SK-N-SH (cell line): ENCODE data around the gene VSIG10. TPM values are rescaled to one million over a fixed set of nuclear protein-coding genes. Genes with fewer than 3 reads are reported as not detected.

Source experiments
- CTCF ChIA-PET: fragments of 300-600, 350-600 bp; formaldehyde crosslinking; extraction: SDS; loops from one replicate; lab custom pipeline; 2021; lab: Yijun Ruan, JAX
- POLR2A ChIA-PET: fragments of 350-600 bp; sonication (Branson Sonifier 250); formaldehyde crosslinking; extraction: SDS; loops from one replicate; lab custom pipeline; 2020; ENCODE audit warnings: antibody characterized with exemption, inconsistent platforms; lab: Yijun Ruan, JAX
- DNase-seq: peaks from one replicate; pipeline ENCODE4 v3.0.0; 2012
- H2AFZ ChIP-seq: fragments of 200-600 bp; sonication (generic); 2 replicates; pipeline ENCODE4 v1.8.1; 2016; ENCODE audit warnings: antibody characterized with exemption, mild to moderate bottlenecking, low read depth
- H3F3A ChIP-seq: fragments of 200-600 bp; sonication (generic); replicated peaks from 2 replicates; pipeline ENCODE3; 2016; ENCODE audit warnings: antibody characterized with exemption, mild to moderate bottlenecking; ENCODE audit not compliant: insufficient read depth
- H3K27ac ChIP-seq, 2 experiments: fragments of 200-500 bp in 1 of 2; fragments of 200-600 bp in 1 of 2; sonication (Bioruptor generic) in 1 of 2; sonication (generic), shearing (Covaris generic) in 1 of 2; 2 replicates each; pipeline versions ENCODE4 v1.5.1 to v1.6.1; 2014 to 2016; ENCODE audit warnings: low read depth in 2 of 2, inconsistent platforms in 1 of 2, low read length in 1 of 2, mild to moderate bottlenecking in 1 of 2, mixed read lengths in 1 of 2
- H3K27me3 ChIP-seq: fragments of 200-600 bp; sonication (generic), shearing (Covaris generic); 2 replicates; pipeline ENCODE4 v1.6.1; 2016; ENCODE audit warnings: mixed run types; ENCODE audit not compliant: insufficient read depth
- H3K36me3 ChIP-seq, 2 experiments: fragments of 200-500 bp in 1 of 2; fragments of 200-600 bp in 1 of 2; sonication (Bioruptor generic) in 1 of 2; sonication (generic) in 1 of 2; replicated peaks in 1 of 2; 2 replicates each; pipeline versions ENCODE3 to v1.5.1; 2014 to 2016; ENCODE audit warnings: low read length in 1 of 2, mild to moderate bottlenecking in 1 of 2; ENCODE audit not compliant: insufficient read depth in 2 of 2, control insufficient read depth in 1 of 2
- H3K4me1 ChIP-seq, 2 experiments: fragments of 200-500 bp in 1 of 2; fragments of 200-600 bp in 1 of 2; sonication (Bioruptor generic) in 1 of 2; sonication (generic), shearing (Covaris generic) in 1 of 2; 2 replicates each; pipeline versions ENCODE4 v1.5.1 to v1.6.1; 2014 to 2016; ENCODE audit warnings: low read depth in 1 of 2, low read length in 1 of 2, mixed run types in 1 of 2; ENCODE audit not compliant: insufficient read depth in 2 of 2, control insufficient read depth in 1 of 2
- H3K4me2 ChIP-seq: fragments of 200-600 bp; sonication (generic), shearing (Covaris generic); 2 replicates; pipeline ENCODE4 v1.6.1; 2017; ENCODE audit warnings: mixed run types
- H3K4me3 ChIP-seq, 2 experiments: fragments of 200-500 bp in 1 of 2; fragments of 200-600 bp in 1 of 2; sonication (Bioruptor generic) in 1 of 2; sonication (generic), shearing (Covaris generic) in 1 of 2; 2 replicates each; pipeline versions ENCODE4 v1.5.1 to v1.8.1; 2014 to 2016; ENCODE audit warnings: low read depth in 2 of 2, inconsistent platforms in 1 of 2, low read length in 1 of 2, mild to moderate bottlenecking in 1 of 2, mixed read lengths in 1 of 2, moderate library complexity in 1 of 2
- H3K79me2 ChIP-seq: fragments of 200-600 bp; sonication (generic); 2 replicates; pipeline ENCODE4 v1.8.1; 2017; ENCODE audit warnings: mild to moderate bottlenecking; ENCODE audit not compliant: insufficient read depth
- H3K9ac ChIP-seq: fragments of 200-600 bp; sonication (generic); 2 replicates; pipeline ENCODE4 v1.6.1; 2017; ENCODE audit warnings: mixed run types
- H3K9me2 ChIP-seq: fragments of 200-600 bp; sonication (generic); 2 replicates; pipeline ENCODE4 v1.6.1; 2017; ENCODE audit warnings: mixed run types
- H3K9me3 ChIP-seq: fragments of 200-600 bp; sonication (generic); 2 replicates; pipeline ENCODE4 v1.6.1; 2017; ENCODE audit warnings: mixed run types, mild to moderate bottlenecking, moderate library complexity
- H4K20me1 ChIP-seq: fragments of 200-600 bp; sonication (generic); 2 replicates; pipeline ENCODE4 v1.6.1; 2017; ENCODE audit warnings: mild to moderate bottlenecking, mixed run types; ENCODE audit not compliant: insufficient read depth
- EP300 ChIP-seq, 2 experiments: IDR thresholded peaks; 2 replicates each; pipeline versions ENCODE4 v1.4.0 to v1.6.1; 2012; ENCODE audit warnings: borderline replicate concordance in 1 of 2, low read depth in 1 of 2, low read length in 1 of 2
- GATA2 ChIP-seq: sonication (generic); formaldehyde crosslinking; IDR thresholded peaks from 2 replicates; pipeline ENCODE4 v1.5.0; 2020; ENCODE audit warnings: mild to moderate bottlenecking, missing genetic modification reagents
- MXI1 ChIP-seq: IDR thresholded peaks from 2 replicates; pipeline ENCODE4 v1.6.1; 2012; ENCODE audit warnings: mild to moderate bottlenecking, low read depth, low read length, improper control_type of control experiment
- RAD21 ChIP-seq: IDR thresholded peaks from 2 replicates; pipeline ENCODE4 v1.6.1; 2012; ENCODE audit warnings: mild to moderate bottlenecking, low read length
- RCOR1 ChIP-seq: fragments of 150-350 bp; IDR thresholded peaks from 2 replicates; pipeline ENCODE4 v1.6.1; 2017; ENCODE audit warnings: antibody characterized with exemption, low read length
- RFX5 ChIP-seq: IDR thresholded peaks from 2 replicates; pipeline ENCODE4 v1.6.1; 2012; ENCODE audit warnings: mild to moderate bottlenecking, improper control_type of control experiment, low read length
- SIN3A ChIP-seq: IDR thresholded peaks from 2 replicates; pipeline ENCODE4 v1.6.1; 2012; ENCODE audit warnings: low read depth, mild to moderate bottlenecking, low read length, moderate library complexity, borderline replicate concordance
- TCF12 ChIP-seq: IDR thresholded peaks from 2 replicates; pipeline ENCODE4 v1.4.0; 2012
- YY1 ChIP-seq: IDR thresholded peaks from 2 replicates; pipeline ENCODE4 v1.4.0; 2012; ENCODE audit warnings: low read depth, mild to moderate bottlenecking
- WGBS: methylation state at CpG from one replicate; pipeline ENCODE4 v1.1.6; 2017; ENCODE audit warnings: low lambda C conversion rate; 5-methylcytosine and 5-hydroxymethylcytosine counted together
- polyA plus RNA-seq, 3 experiments: library from polyadenylated mRNA; depleted of rRNA; stranded (reverse); fragments of >200 nt; gene quantifications; 2 replicates each; pipeline ENCODE4 v1.2.3, GENCODE V29; 2012
- TF ChIP-seq, protein P1 (sequence below): fragments of 150-350 bp; IDR thresholded peaks from 2 replicates; pipeline ENCODE4 v1.6.1; 2016; ENCODE audit warnings: mild to moderate bottlenecking, low read depth, low read length
- TF ChIP-seq, protein P2 (sequence below): IDR thresholded peaks from 2 replicates; pipeline ENCODE4 v1.4.0; 2012; ENCODE audit warnings: low read depth, borderline replicate concordance
- TF ChIP-seq, protein P3 (sequence below): fragments of 200-600 bp; sonication (generic); IDR thresholded peaks from 2 replicates; pipeline ENCODE4 v1.6.1; 2017; ENCODE audit warnings: antibody characterized with exemption, mild to moderate bottlenecking, moderate library complexity
- TF ChIP-seq, protein P4 (sequence below): IDR thresholded peaks from 2 replicates; pipeline ENCODE4 v1.6.1; 2012; ENCODE audit warnings: mild to moderate bottlenecking, low read depth, low read length, moderate library complexity

The VSIG10 gene
- polyA plus RNA-seq, 1 of the 3 experiments (the other 2 are of a cell fraction): 12.5 TPM

DNA sequence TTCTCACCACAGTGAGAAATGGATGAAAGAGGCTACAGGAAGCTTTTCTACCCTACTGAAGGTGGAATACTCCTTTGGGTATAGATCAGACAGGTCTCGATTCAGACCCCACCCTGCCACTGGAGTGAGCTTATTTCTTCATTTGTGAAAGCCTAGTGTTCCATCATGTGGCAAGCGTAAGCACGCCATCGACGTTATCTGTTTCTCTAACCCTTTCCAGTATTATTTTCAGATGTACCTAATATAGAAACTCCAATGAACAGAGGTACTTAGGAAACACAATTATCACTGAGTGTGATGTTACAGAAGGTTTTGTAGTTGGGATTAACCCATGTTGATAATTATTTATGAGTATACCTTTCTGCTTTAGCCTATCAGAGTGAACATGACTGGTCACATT lies 44.5 kb upstream of the VSIG10 start:
- Histone ChIP-seq H3K27me3 (no peaks in the 10 kb centered on the region), H3K9me2 (no peaks in the 10 kb centered on the region)
- WGBS: 96% methylated on average over 5 of the region's 5 CpGs
- TF ChIP-seq, protein P1, sequence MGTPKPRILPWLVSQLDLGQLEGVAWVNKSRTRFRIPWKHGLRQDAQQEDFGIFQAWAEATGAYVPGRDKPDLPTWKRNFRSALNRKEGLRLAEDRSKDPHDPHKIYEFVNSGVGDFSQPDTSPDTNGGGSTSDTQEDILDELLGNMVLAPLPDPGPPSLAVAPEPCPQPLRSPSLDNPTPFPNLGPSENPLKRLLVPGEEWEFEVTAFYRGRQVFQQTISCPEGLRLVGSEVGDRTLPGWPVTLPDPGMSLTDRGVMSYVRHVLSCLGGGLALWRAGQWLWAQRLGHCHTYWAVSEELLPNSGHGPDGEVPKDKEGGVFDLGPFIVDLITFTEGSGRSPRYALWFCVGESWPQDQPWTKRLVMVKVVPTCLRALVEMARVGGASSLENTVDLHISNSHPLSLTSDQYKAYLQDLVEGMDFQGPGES: no peak
- TF ChIP-seq RFX5 (no peak), EP300 (IDR thresholded peaks at IDR 0.05; ENCODE audit: borderline replicate concordance in 1 of 2, low read depth in 1 of 2, low read length in 1 of 2) (no peak), MXI1 (no peak)
- TF ChIP-seq, protein P2, sequence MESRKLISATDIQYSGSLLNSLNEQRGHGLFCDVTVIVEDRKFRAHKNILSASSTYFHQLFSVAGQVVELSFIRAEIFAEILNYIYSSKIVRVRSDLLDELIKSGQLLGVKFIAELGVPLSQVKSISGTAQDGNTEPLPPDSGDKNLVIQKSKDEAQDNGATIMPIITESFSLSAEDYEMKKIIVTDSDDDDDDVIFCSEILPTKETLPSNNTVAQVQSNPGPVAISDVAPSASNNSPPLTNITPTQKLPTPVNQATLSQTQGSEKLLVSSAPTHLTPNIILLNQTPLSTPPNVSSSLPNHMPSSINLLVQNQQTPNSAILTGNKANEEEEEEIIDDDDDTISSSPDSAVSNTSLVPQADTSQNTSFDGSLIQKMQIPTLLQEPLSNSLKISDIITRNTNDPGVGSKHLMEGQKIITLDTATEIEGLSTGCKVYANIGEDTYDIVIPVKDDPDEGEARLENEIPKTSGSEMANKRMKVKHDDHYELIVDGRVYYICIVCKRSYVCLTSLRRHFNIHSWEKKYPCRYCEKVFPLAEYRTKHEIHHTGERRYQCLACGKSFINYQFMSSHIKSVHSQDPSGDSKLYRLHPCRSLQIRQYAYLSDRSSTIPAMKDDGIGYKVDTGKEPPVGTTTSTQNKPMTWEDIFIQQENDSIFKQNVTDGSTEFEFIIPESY: no peak
- TF ChIP-seq, all 33 proteins: peak for 0
- no peak overlapping the region for H3K9ac ChIP-seq
- peaks cover 34 to 42% of the 10 kb centered on the region in 2 experiments for H3K36me3 ChIP-seq
- ChIA-PET POLR2A (no interaction called here), CTCF (interaction anchor here (1.2 to 2.0 kb wide), 3 partner anchors 10 to 226 kb away, joined by 3 to 6 read pairs (median 4); no protein-coding TSS in a partner anchor)
- H3K4me2 ChIP-seq: no peak overlapping the region
- H3K4me3 ChIP-seq: no peak overlapping the region
- H3F3A ChIP-seq: peaks cover 21% of the 10 kb centered on the region
- no peak overlapping the region for H3K27ac ChIP-seq
- no peaks in the 10 kb centered on the region for H3K4me1 ChIP-seq
- no peaks in the 10 kb centered on the region; the same call in 1 of the 2 replicates for H3K79me2 ChIP-seq
- no peak overlapping the region for H2AFZ ChIP-seq
- H3K9me3 ChIP-seq: no peaks in the 10 kb centered on the region
- no peak for DNase-seq
- no peaks in the 10 kb centered on the region for H4K20me1 ChIP-seq

DNA sequence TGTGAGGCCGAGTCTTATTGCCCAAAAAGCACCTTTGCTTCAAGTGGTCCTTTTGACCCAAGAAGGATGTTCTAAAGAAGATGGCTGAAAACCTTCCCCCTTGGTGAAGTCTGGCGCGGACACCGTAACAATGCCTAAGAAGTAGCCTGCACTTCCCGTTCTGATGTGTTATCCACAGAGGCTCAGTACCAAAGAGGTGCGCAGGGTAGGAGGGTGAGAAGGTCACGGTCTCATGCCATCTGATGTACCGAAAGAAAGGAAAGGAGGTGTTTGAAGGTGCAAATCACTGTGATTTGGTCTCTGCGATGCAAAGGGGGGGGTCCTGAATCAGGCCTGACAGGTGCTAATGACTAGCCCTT lies 42.0 kb upstream of the VSIG10 start:
- Histone ChIP-seq H3K9me3 (no peaks in the 10 kb centered on the region), H3K9ac (no peak overlapping the region), H3F3A (peaks cover 18% of the 10 kb centered on the region), H3K36me3 (peaks cover 32 to 46% of the 10 kb centered on the region in 2 experiments), H2AFZ (no peak overlapping the region), H3K4me1 (no peaks in the 10 kb centered on the region), H4K20me1 (no peaks in the 10 kb centered on the region), H3K4me3 (no peak overlapping the region), H3K4me2 (no peak overlapping the region), H3K27me3 (no peaks in the 10 kb centered on the region), H3K27ac (no peak overlapping the region), H3K79me2 (peaks cover 4% of the 10 kb centered on the region; the same call in 1 of the 2 replicates), H3K9me2 (no peaks in the 10 kb centered on the region)
- TF ChIP-seq, protein P3, sequence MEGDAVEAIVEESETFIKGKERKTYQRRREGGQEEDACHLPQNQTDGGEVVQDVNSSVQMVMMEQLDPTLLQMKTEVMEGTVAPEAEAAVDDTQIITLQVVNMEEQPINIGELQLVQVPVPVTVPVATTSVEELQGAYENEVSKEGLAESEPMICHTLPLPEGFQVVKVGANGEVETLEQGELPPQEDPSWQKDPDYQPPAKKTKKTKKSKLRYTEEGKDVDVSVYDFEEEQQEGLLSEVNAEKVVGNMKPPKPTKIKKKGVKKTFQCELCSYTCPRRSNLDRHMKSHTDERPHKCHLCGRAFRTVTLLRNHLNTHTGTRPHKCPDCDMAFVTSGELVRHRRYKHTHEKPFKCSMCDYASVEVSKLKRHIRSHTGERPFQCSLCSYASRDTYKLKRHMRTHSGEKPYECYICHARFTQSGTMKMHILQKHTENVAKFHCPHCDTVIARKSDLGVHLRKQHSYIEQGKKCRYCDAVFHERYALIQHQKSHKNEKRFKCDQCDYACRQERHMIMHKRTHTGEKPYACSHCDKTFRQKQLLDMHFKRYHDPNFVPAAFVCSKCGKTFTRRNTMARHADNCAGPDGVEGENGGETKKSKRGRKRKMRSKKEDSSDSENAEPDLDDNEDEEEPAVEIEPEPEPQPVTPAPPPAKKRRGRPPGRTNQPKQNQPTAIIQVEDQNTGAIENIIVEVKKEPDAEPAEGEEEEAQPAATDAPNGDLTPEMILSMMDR: no peak
- no peak for TF ChIP-seq RCOR1
- TF ChIP-seq SIN3A: no peak
- no peak for TF ChIP-seq GATA2 (CRISPR knock-in tag)
- no peak for TF ChIP-seq EP300 (IDR thresholded peaks at IDR 0.05; ENCODE audit: borderline replicate concordance in 1 of 2, low read depth in 1 of 2, low read length in 1 of 2)
- TF ChIP-seq TCF12: no peak
- no peak for TF ChIP-seq YY1
- TF ChIP-seq RAD21: no peak
- TF ChIP-seq, protein P4, sequence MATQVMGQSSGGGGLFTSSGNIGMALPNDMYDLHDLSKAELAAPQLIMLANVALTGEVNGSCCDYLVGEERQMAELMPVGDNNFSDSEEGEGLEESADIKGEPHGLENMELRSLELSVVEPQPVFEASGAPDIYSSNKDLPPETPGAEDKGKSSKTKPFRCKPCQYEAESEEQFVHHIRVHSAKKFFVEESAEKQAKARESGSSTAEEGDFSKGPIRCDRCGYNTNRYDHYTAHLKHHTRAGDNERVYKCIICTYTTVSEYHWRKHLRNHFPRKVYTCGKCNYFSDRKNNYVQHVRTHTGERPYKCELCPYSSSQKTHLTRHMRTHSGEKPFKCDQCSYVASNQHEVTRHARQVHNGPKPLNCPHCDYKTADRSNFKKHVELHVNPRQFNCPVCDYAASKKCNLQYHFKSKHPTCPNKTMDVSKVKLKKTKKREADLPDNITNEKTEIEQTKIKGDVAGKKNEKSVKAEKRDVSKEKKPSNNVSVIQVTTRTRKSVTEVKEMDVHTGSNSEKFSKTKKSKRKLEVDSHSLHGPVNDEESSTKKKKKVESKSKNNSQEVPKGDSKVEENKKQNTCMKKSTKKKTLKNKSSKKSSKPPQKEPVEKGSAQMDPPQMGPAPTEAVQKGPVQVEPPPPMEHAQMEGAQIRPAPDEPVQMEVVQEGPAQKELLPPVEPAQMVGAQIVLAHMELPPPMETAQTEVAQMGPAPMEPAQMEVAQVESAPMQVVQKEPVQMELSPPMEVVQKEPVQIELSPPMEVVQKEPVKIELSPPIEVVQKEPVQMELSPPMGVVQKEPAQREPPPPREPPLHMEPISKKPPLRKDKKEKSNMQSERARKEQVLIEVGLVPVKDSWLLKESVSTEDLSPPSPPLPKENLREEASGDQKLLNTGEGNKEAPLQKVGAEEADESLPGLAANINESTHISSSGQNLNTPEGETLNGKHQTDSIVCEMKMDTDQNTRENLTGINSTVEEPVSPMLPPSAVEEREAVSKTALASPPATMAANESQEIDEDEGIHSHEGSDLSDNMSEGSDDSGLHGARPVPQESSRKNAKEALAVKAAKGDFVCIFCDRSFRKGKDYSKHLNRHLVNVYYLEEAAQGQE: no peak
- TF ChIP-seq, protein P1: no peak
- ChIA-PET CTCF (no interaction called here), POLR2A (no interaction called here)
- 90% methylated on average over 9 of the region's 9 CpGs for WGBS
- no peak for DNase-seq
